ENCODE measurements around the gene CLEC14A. TPM values are rescaled to one million over a fixed set of nuclear protein-coding genes. Genes with fewer than 3 reads are reported as not detected.

CLEC14A gene
- total RNA-seq, 2 experiments from 2014 or later: not detected

- POLR2A ChIA-PET: interaction anchor here (0.8 to 1.5 kb wide), 4 partner anchors 11 to 28 kb away, joined by 3 to 4 read pairs (median 3); no protein-coding TSS in a partner anchor
- Histone ChIP-seq H3K4me1 (ENCODE audit: insufficient read depth, low read length, poor library complexity, severe bottlenecking) (no peaks in the 10 kb centered on the region), H3K36me3 (ENCODE audit: insufficient read depth, low read length) (no peaks in the 10 kb centered on the region), H3K4me3 (ENCODE audit: low read depth, low read length, poor library complexity, severe bottlenecking) (no peak overlapping the region), H4K20me1 (ENCODE audit: insufficient read depth, low read length) (no peaks in the 10 kb centered on the region), H3K9me2 (ENCODE audit: insufficient read depth, low read length) (no peaks in the 10 kb centered on the region), H3K27ac (ENCODE audit: low read depth, low read length, poor library complexity, severe bottlenecking) (no peak overlapping the region), H3K9me3 (ENCODE audit: low read length) (0 out of 2 replicates have a peak, but pooled peaks cover 8% of the 10 kb centered on the region), H3K4me2 (ENCODE audit: low read length) (no peak overlapping the region), H2AFZ (ENCODE audit: low read length) (no peak overlapping the region), H3K79me2 (ENCODE audit: insufficient read depth, low read depth, low read length) (no peaks in the 10 kb centered on the region)
- no TSS peak for BruUV-seq (replicated peaks)
- CTCF ChIA-PET (ENCODE audit: unreplicated experiment): no interaction called here
- TF ChIP-seq EZH2phosphoT487 (IDR thresholded peaks at IDR 0.05; ENCODE audit: borderline replicate concordance, low read depth, low read length) (no peak), CTCF (conservative IDR thresholded peaks at IDR 0.05; ENCODE audit: low read length) (no peak)
- DNase-seq (ENCODE audit: low spot score): no peak
- intact Hi-C loops (cut with micrococcal nuclease; ENCODE audit: unreplicated experiment): no loop called here
Observed at GRCh38 chr14:38262844-38263243, 7.0 kb upstream of the CLEC14A start.

- TF ChIP-seq EZH2phosphoT487 (IDR thresholded peaks at IDR 0.05; ENCODE audit: borderline replicate concordance, low read depth, low read length) (no peak), CTCF (conservative IDR thresholded peaks at IDR 0.05; ENCODE audit: low read length) (no peak)
- DNase-seq (ENCODE audit: low spot score): no peak
Observed at GRCh38 chr14:38261620-38262019, 5.7 kb upstream of the CLEC14A start.

GRCh38 chr14:38257507-38257906 lies 1.6 kb upstream of the CLEC14A start:
- BruUV-seq (replicated peaks): no TSS peak
- Histone ChIP-seq H3K4me3 (ENCODE audit: low read depth, low read length, poor library complexity, severe bottlenecking) (no peak overlapping the region), H3K27ac (ENCODE audit: low read depth, low read length, poor library complexity, severe bottlenecking) (no peak overlapping the region), H3K4me2 (ENCODE audit: low read length) (no peak overlapping the region), H3K9me3 (ENCODE audit: low read length) (0 out of 2 replicates have a peak, but pooled peaks cover 8% of the 10 kb centered on the region), H4K20me1 (ENCODE audit: insufficient read depth, low read length) (no peaks in the 10 kb centered on the region), H3K4me1 (ENCODE audit: insufficient read depth, low read length, poor library complexity, severe bottlenecking) (no peaks in the 10 kb centered on the region), H3K9me2 (ENCODE audit: insufficient read depth, low read length) (no peaks in the 10 kb centered on the region), H2AFZ (ENCODE audit: low read length) (no peak overlapping the region), H3K36me3 (ENCODE audit: insufficient read depth, low read length) (no peaks in the 10 kb centered on the region), H3K79me2 (ENCODE audit: insufficient read depth, low read depth, low read length) (no peaks in the 10 kb centered on the region)
- intact Hi-C loops (cut with micrococcal nuclease; ENCODE audit: unreplicated experiment): no loop called here
- DNase-seq (ENCODE audit: low spot score): no peak
- CTCF ChIA-PET (ENCODE audit: unreplicated experiment): no interaction called here
- POLR2A ChIA-PET: no interaction called here
- TF ChIP-seq CTCF (conservative IDR thresholded peaks at IDR 0.05; ENCODE audit: low read length): no peak

More at GRCh38 chr14:38261620-38262019, 5.7 kb upstream of the CLEC14A start:
- H4K20me1 ChIP-seq (ENCODE audit: insufficient read depth, low read length): no peaks in the 10 kb centered on the region
- no peak overlapping the region for H3K4me3 ChIP-seq (ENCODE audit: low read depth, low read length, poor library complexity, severe bottlenecking)
- CTCF ChIA-PET (ENCODE audit: unreplicated experiment): no interaction called here
- H3K79me2 ChIP-seq (ENCODE audit: insufficient read depth, low read depth, low read length): no peaks in the 10 kb centered on the region
- POLR2A ChIA-PET: interaction anchor here (1.2 to 1.3 kb wide), 2 partner anchors 12 to 29 kb away, joined by 3 read pairs; no protein-coding TSS in a partner anchor
- no peaks in the 10 kb centered on the region for H3K4me1 ChIP-seq (ENCODE audit: insufficient read depth, low read length, poor library complexity, severe bottlenecking)
- intact Hi-C loops (cut with micrococcal nuclease; ENCODE audit: unreplicated experiment): no loop called here
- no peak overlapping the region for H3K4me2 ChIP-seq (ENCODE audit: low read length)
- no peak overlapping the region for H3K27ac ChIP-seq (ENCODE audit: low read depth, low read length, poor library complexity, severe bottlenecking)
- H2AFZ ChIP-seq (ENCODE audit: low read length): no peak overlapping the region
- H3K36me3 ChIP-seq (ENCODE audit: insufficient read depth, low read length): no peaks in the 10 kb centered on the region
- BruUV-seq (replicated peaks): no TSS peak
- no peaks in the 10 kb centered on the region for H3K9me2 ChIP-seq (ENCODE audit: insufficient read depth, low read length)
- H3K9me3 ChIP-seq (ENCODE audit: low read length): 0 out of 2 replicates have a peak, but pooled peaks cover 8% of the 10 kb centered on the region

Measured in OCI-LY7 (cell line).